Measurements from ENCODE around the gene KSR1. TPM values are rescaled to one million over a fixed set of nuclear protein-coding genes. Genes with fewer than 3 reads are reported as not detected.

KSR1 gene
- total and polyA plus RNA-seq, 10 of the 15 experiments (the other 5 are each of a cell fraction or from before 2014, with no cell fraction given): 0.97 to 66.6 (median 22.9) TPM

DNA sequence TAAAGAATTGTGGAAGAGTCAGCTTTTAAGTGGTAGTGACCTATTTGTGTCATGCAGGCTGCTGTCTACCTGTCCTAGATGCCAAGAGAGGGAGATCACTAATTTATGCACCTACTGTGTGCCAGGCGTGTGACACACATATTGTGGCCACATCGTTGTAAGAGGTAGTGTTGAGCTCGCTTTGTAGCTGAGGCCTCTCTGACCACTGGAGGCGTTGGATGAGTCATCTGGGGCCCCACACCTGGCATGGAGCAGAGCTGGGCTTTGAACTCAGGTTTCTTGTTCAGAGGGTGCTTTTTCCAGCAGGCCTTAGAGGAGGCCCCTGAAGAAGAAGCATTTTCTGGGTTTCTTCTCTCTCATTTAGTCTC lies 122.5 kb downstream of the KSR1 start:
- DNase-seq (ENCODE audit: low read depth, low spot score): peak; percentile 57
- peak; percentile 77 for TF ChIP-seq ZBED1 (IDR thresholded peaks at IDR 0.05; ENCODE audit: borderline replicate concordance)
- peak in 2 of 3 experiments; percentile 13 to 23; a peak in 2 of 6 replicates for TF ChIP-seq CTCF (IDR thresholded peaks at IDR 0.05 in 2 of 3, conservative IDR thresholded peaks at IDR 0.05 in 1 of 3; ENCODE audit: control insufficient read depth in 2 of 3, extremely low read depth in 1 of 3, insufficient read depth in 1 of 3, low read depth in 3 of 3, low read length in 3 of 3)
- TF ChIP-seq CREM (IDR thresholded peaks at IDR 0.05; ENCODE audit: low read depth): peak; percentile 88
- peak; percentile 53 to 82; a peak in 3 of 4 replicates for TF ChIP-seq EP300 (IDR thresholded peaks at IDR 0.05; ENCODE audit: borderline replicate concordance in 1 of 2, control insufficient read depth in 1 of 2, low read depth in 2 of 2, low read length in 2 of 2)
- 0 out of 4 replicates have a peak, but pooled peaks of 1 of the 2 experiments have one; percentile 37 for TF ChIP-seq SRF (IDR thresholded peaks at IDR 0.05; ENCODE audit: low read depth in 2 of 2, low read length in 2 of 2)
- peak; percentile 90 for TF ChIP-seq IRF4 (IDR thresholded peaks at IDR 0.05; ENCODE audit: low read depth, low read length)
- 0 out of 2 replicates have a peak, but pooled peaks have one; percentile 57 for TF ChIP-seq NBN (IDR thresholded peaks at IDR 0.05)
- TF ChIP-seq WRNIP1 (IDR thresholded peaks at IDR 0.05; ENCODE audit: borderline replicate concordance, low read depth, low read length): peak; percentile 100
- peak; percentile 78; the same call in 1 of the 2 replicates for TF ChIP-seq JUND (IDR thresholded peaks at IDR 0.05; ENCODE audit: low read depth, low read length)
- peak; percentile 83; the same call in 2 of the 3 replicates for TF ChIP-seq POU2F2 (IDR thresholded peaks at IDR 0.05; ENCODE audit: borderline replicate concordance, low read depth, low read length)
- no peak for TF ChIP-seq BRCA1 (IDR thresholded peaks at IDR 0.05; ENCODE audit: low read depth, low read length)
- TF ChIP-seq, protein P1, sequence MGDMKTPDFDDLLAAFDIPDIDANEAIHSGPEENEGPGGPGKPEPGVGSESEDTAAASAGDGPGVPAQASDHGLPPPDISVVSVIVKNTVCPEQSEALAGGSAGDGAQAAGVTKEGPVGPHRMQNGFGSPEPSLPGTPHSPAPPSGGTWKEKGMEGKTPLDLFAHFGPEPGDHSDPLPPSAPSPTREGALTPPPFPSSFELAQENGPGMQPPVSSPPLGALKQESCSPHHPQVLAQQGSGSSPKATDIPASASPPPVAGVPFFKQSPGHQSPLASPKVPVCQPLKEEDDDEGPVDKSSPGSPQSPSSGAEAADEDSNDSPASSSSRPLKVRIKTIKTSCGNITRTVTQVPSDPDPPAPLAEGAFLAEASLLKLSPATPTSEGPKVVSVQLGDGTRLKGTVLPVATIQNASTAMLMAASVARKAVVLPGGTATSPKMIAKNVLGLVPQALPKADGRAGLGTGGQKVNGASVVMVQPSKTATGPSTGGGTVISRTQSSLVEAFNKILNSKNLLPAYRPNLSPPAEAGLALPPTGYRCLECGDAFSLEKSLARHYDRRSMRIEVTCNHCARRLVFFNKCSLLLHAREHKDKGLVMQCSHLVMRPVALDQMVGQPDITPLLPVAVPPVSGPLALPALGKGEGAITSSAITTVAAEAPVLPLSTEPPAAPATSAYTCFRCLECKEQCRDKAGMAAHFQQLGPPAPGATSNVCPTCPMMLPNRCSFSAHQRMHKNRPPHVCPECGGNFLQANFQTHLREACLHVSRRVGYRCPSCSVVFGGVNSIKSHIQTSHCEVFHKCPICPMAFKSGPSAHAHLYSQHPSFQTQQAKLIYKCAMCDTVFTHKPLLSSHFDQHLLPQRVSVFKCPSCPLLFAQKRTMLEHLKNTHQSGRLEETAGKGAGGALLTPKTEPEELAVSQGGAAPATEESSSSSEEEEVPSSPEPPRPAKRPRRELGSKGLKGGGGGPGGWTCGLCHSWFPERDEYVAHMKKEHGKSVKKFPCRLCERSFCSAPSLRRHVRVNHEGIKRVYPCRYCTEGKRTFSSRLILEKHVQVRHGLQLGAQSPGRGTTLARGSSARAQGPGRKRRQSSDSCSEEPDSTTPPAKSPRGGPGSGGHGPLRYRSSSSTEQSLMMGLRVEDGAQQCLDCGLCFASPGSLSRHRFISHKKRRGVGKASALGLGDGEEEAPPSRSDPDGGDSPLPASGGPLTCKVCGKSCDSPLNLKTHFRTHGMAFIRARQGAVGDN (IDR thresholded peaks at IDR 0.05): no peak
- peak; percentile 17; the same call in 1 of the 2 replicates for TF ChIP-seq RELB (IDR thresholded peaks at IDR 0.05; ENCODE audit: low read depth)
- peak; percentile 42 for TF ChIP-seq IKZF1 (conservative IDR thresholded peaks at IDR 0.05)
- no peak for TF ChIP-seq SREBF1 (IDR thresholded peaks at IDR 0.05; ENCODE audit: low read length)

More for the DNA sequence above, 122.5 kb downstream of the KSR1 start:
- FAIRE-seq (peak; percentile 62), ATAC-seq (peak; percentile 94)
- in situ Hi-C loops (cut with MboI) (no loop called here), intact Hi-C loops (cut with micrococcal nuclease; ENCODE audit: unreplicated experiment) (no loop called here)
- Histone ChIP-seq H3K9ac (ENCODE audit: control insufficient read depth, insufficient read depth, low read length) (no peak overlapping the region), H3K79me2 (ENCODE audit: control insufficient read depth, insufficient read depth, low read length) (peaks cover 9% of the 10 kb centered on the region), H4K20me1 (ENCODE audit: control insufficient read depth, insufficient read depth) (peaks cover 3% of the 10 kb centered on the region; the same call in 1 of the 2 replicates), H3K27ac (ENCODE audit: control insufficient read depth, insufficient read depth) (peak overlapping the region; percentile 67), H3K9me3 (replicated peaks; ENCODE audit: control insufficient read depth, insufficient read depth, low read length) (no peaks in the 10 kb centered on the region), H3K4me3 (no peak overlapping the region), H3K4me1 (ENCODE audit: control insufficient read depth, insufficient read depth, low read length) (peaks cover 30% of the 10 kb centered on the region), H2AFZ (ENCODE audit: control insufficient read depth, low read depth, low read length) (no peak overlapping the region), H3K4me2 (ENCODE audit: control insufficient read depth, insufficient read depth) (peak overlapping the region; percentile 63), H3K27me3 (replicated peaks in 1 of 2; ENCODE audit: control insufficient read depth in 2 of 2, insufficient read depth in 2 of 2, low read length in 1 of 2) (no peaks in the 10 kb centered on the region), H3K36me3 (ENCODE audit: control insufficient read depth in 2 of 2, insufficient read depth in 2 of 2, low read length in 1 of 2) (peaks cover 0 to 23% of the 10 kb centered on the region in 2 experiments; a peak in 3 of 4 replicates)
- ChIA-PET RAD21 (ENCODE audit: unreplicated experiment) (interaction anchor here (0.7 to 2.4 kb wide), 14 partner anchors 9 to 333 kb away, joined by 3 to 22 read pairs (median 4); no protein-coding TSS in a partner anchor), CTCF (interaction anchor here (1.0 to 2.9 kb wide), 11 partner anchors 10 to 342 kb away, joined by 3 to 17 read pairs (median 4); no protein-coding TSS in a partner anchor), SMC1A (ENCODE audit: uncharacterized antibody, unreplicated experiment) (interaction anchor here (0.9 to 4.2 kb wide), 14 partner anchors 10 to 340 kb away, joined by 3 to 20 read pairs (median 4); partner anchors contain the start of gene KSR1), POLR2A (interaction anchor here (1.0 to 1.2 kb wide), 4 partner anchors 31 to 107 kb away, joined by 3 to 6 read pairs (median 4); no protein-coding TSS in a partner anchor)
- 0% methylated on average over 4 of the region's 4 CpGs for WGBS (ENCODE audit: insufficient coverage, insufficient replicate concordance, low lambda C conversion rate, missing lambda C conversion rate)
- BruUV-seq (replicated peaks): no TSS peak

Measured in GM12878 (cell line).